WTC11 (cell line): Measurements from ENCODE around the gene B3GNT9.

ENCODE experiments used
- AFF4 ChIP-seq: sonication (generic); formaldehyde crosslinking; IDR thresholded peaks from 2 replicates; pipeline ENCODE4 v1.8.1; 2023; ENCODE audit warnings: mild to moderate bottlenecking, missing genetic modification reagents, borderline replicate concordance
- CBFB ChIP-seq: sonication (generic); formaldehyde crosslinking; IDR thresholded peaks from 2 replicates; pipeline ENCODE4 v1.8.1; 2022; ENCODE audit warnings: mild to moderate bottlenecking, low read depth, missing genetic modification reagents
- CTCF ChIP-seq: fragments of 200-600 bp; IDR thresholded peaks from 2 replicates; pipeline ENCODE4 v1.8.0; 2022; ENCODE audit warnings: antibody characterized with exemption
- E2F1 ChIP-seq: sonication (generic); formaldehyde crosslinking; IDR thresholded peaks from 2 replicates; pipeline ENCODE4 v1.8.0; 2022; ENCODE audit warnings: mild to moderate bottlenecking, missing genetic modification reagents
- NFATC4 ChIP-seq: fragments of 250-450 bp; sonication (Bioruptor Pico); IDR thresholded peaks from 2 replicates; pipeline ENCODE4 v1.9.0; 2021; ENCODE audit warnings: mild to moderate bottlenecking
- TF ChIP-seq, protein P1 (sequence below): sonication (generic); formaldehyde crosslinking; IDR thresholded peaks from 2 replicates; pipeline ENCODE4 v1.8.0; 2022; ENCODE audit warnings: mild to moderate bottlenecking, missing genetic modification reagents
- TF ChIP-seq, protein P2 (sequence below): sonication (generic); formaldehyde crosslinking; IDR thresholded peaks from 2 replicates; pipeline ENCODE4 v1.8.0; 2022; ENCODE audit warnings: mild to moderate bottlenecking, missing genetic modification reagents

- no peak for TF ChIP-seq CTCF
- no peak; the same call in 1 of the 2 replicates for TF ChIP-seq CBFB (CRISPR knock-in tag)
- TF ChIP-seq, protein P1, sequence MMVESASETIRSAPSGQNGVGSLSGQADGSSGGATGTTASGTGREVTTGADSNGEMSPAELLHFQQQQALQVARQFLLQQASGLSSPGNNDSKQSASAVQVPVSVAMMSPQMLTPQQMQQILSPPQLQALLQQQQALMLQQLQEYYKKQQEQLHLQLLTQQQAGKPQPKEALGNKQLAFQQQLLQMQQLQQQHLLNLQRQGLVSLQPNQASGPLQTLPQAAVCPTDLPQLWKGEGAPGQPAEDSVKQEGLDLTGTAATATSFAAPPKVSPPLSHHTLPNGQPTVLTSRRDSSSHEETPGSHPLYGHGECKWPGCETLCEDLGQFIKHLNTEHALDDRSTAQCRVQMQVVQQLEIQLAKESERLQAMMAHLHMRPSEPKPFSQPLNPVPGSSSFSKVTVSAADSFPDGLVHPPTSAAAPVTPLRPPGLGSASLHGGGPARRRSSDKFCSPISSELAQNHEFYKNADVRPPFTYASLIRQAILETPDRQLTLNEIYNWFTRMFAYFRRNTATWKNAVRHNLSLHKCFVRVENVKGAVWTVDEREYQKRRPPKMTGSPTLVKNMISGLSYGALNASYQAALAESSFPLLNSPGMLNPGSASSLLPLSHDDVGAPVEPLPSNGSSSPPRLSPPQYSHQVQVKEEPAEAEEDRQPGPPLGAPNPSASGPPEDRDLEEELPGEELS (CRISPR knock-in tag): peak; percentile 64
- no peak for TF ChIP-seq AFF4
- no peak for TF ChIP-seq E2F1 (CRISPR knock-in tag)
- TF ChIP-seq, protein P2, sequence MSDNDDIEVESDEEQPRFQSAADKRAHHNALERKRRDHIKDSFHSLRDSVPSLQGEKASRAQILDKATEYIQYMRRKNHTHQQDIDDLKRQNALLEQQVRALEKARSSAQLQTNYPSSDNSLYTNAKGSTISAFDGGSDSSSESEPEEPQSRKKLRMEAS (CRISPR knock-in tag): peak; percentile 91
- no peak for TF ChIP-seq NFATC4 (CRISPR knock-in tag)
Measured at GRCh38 chr16:67173808-67174705, 23.3 kb upstream of the B3GNT9 start.
